Tibial nerve (tissue), 4 donors: ENCODE results near the gene NOS1AP. TPM values are rescaled to one million over a fixed set of nuclear protein-coding genes. Genes with fewer than 3 reads are reported as not detected.

Experiments
- DNase-seq, 2 donors: peaks; one replicate each; pipeline ENCODE4 v3.0.0-alpha.2; 2019; ENCODE audit warnings: low spot score in 2 of 2
- H3K27ac ChIP-seq, 4 donors: fragments of 200-600 bp; sonication (generic) in 3 of 4; one replicate each; pipeline ENCODE4 v1.5.1; 2017 to 2019; ENCODE audit warnings: mild to moderate bottlenecking in 1 of 4
- H3K27me3 ChIP-seq, 2 donors: fragments of 200-600 bp; sonication (generic) in 1 of 2; one replicate each; pipeline versions ENCODE4 v1.5.1 to v1.6.0; 2017 to 2019
- H3K36me3 ChIP-seq, 3 donors: fragments of 200-600 bp; sonication (generic); one replicate each; pipeline ENCODE4 v1.5.1; 2018 to 2019
- H3K4me1 ChIP-seq, 4 donors: fragments of 200-600 bp; sonication (generic) in 3 of 4; one replicate each; pipeline ENCODE4 v1.5.1; 2017 to 2019
- H3K4me3 ChIP-seq, 4 donors: fragments of 200-600 bp; sonication (generic) in 3 of 4; one replicate each; pipeline ENCODE4 v1.5.1; 2017 to 2019; ENCODE audit warnings: mild to moderate bottlenecking in 1 of 4, moderate library complexity in 1 of 4
- H3K9me3 ChIP-seq, 4 donors: fragments of 200-600 bp; sonication (generic) in 3 of 4; one replicate each; pipeline ENCODE4 v1.5.1; 2017 to 2019
- CTCF ChIP-seq, 5 experiments: fragments of 200-600 bp in 3 of 5; fragments of 450-650 bp in 2 of 5; sonication (generic) in 3 of 5; IDR thresholded peaks; one replicate each; pipeline ENCODE4 v1.5.1; 2016 to 2019; ENCODE audit warnings: antibody characterized with exemption in 5 of 5, mild to moderate bottlenecking in 3 of 5, moderate library complexity in 2 of 5
- EP300 ChIP-seq, 2 donors: sonication (generic); formaldehyde crosslinking; IDR thresholded peaks; one replicate each; pipeline ENCODE4 v1.6.1; 2017; ENCODE audit warnings: antibody characterized with exemption in 2 of 2, mild to moderate bottlenecking in 1 of 2
- POLR2A ChIP-seq, 2 donors: fragments of 450-650 bp; IDR thresholded peaks; one replicate each; pipeline ENCODE4 v1.6.1; 2017; ENCODE audit warnings: antibody characterized with exemption in 2 of 2, mild to moderate bottlenecking in 2 of 2, moderate library complexity in 2 of 2
- WGBS, 2 donors: methylation state at CpG; one replicate each; pipeline ENCODE4 v1.1.5; 2018; 5-methylcytosine and 5-hydroxymethylcytosine counted together
- total RNA-seq, 4 donors: library from RNA; depleted of rRNA; stranded (reverse); fragments of >200 nt; gene quantifications; one replicate each; pipeline ENCODE4 v1.1.0, GENCODE V29; 2016

The NOS1AP gene
- total RNA-seq, 4 donors from 2014 or later, result 2.7 to 11.2 (median 5.3) TPM

DNA sequence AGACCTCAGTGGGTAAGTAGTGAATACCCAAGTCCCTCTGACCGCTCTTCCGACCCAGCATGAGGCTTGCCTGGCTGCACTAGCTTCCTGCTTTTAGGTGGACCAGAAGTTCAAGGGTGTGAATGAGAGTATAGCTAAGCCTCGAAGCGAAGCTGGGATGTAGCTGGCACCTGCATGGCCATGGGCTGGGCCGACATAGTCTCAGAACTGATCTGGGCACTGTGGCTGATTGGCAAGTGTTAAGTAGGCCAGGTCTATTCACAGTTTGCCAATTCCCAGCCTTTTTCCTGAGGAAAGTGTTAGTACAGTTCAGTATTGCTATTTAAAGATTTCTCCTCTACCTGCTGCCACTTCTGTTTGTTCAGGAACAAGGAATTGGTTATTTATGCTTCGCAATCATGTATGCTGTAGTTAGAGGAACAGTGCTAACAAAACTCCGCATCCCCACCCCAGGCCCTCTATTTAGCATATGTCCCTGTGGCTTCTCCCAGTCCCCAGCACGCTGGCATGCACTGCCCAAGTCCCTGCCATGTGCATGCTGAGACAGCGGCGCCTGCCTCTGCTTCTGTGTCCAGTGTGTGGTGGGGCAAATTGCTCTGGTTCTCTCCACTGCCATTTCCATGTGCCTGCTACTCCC, 290.9 kb downstream of the NOS1AP start:
- 87 to 95% methylated on average over 10 of the region's 10 CpGs for WGBS, 2 donors
- H3K4me1 ChIP-seq, result no peaks in the 10 kb centered on the region
- peaks cover 0 to 15% (median 0%) of the 10 kb centered on the region in 3 donors for H3K36me3 ChIP-seq

DNA sequence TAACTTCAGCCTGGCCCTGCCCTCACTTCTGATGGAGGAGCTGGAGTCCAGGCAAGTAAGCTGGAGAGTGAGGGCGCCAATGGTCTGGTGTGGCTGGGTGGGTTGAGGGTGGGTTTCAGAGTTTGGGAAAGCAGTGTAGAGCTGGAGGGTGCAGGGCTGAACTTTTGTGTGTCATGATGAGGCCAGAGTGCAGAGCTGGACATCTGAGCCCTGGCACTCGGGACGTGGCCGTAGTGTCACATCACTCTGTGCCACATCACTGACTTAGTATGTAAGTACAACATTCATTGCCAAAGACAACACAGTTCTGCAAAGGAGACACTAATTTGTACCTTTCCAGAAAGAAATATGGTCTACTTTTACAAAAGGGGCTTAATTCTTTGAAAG, 291.4 kb downstream of the NOS1AP start:
- H3K36me3 ChIP-seq, result peaks cover 0 to 11% (median 0%) of the 10 kb centered on the region in 3 donors
- H3K27ac ChIP-seq, result no peak overlapping the region
- no peaks in the 10 kb centered on the region for H3K9me3 ChIP-seq
- H3K4me1 ChIP-seq, result no peaks in the 10 kb centered on the region
- no peak for TF ChIP-seq CTCF (IDR thresholded peaks at IDR 0.05)
- TF ChIP-seq POLR2A (IDR thresholded peaks at IDR 0.05), result no peak
- no peak overlapping the region for H3K4me3 ChIP-seq
- 91 to 93% methylated on average over 4 of the region's 4 CpGs for WGBS, 2 donors
- no peaks in the 10 kb centered on the region for H3K27me3 ChIP-seq
- no peak for DNase-seq

More for the DNA sequence above, 290.9 kb downstream of the NOS1AP start:
- Histone ChIP-seq H3K27ac (no peak overlapping the region), H3K9me3 (no peaks in the 10 kb centered on the region), H3K4me3 (no peak overlapping the region), H3K27me3 (no peaks in the 10 kb centered on the region)
- TF ChIP-seq EP300 (IDR thresholded peaks at IDR 0.05) (no peak), POLR2A (IDR thresholded peaks at IDR 0.05) (no peak), CTCF (IDR thresholded peaks at IDR 0.05) (no peak)
- no peak for DNase-seq

DNA sequence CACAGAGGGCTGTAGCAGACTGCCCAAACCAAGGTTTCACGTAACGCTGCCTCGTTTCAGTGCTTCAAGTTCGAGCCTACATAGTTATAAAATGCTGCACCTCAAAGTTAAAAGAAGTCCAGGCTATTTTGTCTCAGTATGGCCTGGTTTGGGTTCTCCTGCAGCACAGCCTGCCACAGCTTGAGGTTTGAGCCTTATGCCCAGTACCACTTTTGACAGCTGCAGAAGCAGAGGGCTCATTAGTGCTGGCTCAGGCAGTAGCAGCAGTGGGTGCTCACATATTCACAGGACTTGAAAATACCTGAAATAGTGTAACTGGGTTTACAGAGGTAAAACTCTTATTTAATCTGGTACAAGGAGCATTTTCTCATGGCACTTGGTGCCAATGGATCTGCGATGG, 291.9 kb downstream of the NOS1AP start:
- TF ChIP-seq POLR2A (IDR thresholded peaks at IDR 0.05), result no peak
- no peak for TF ChIP-seq CTCF (IDR thresholded peaks at IDR 0.05)
- no peak for TF ChIP-seq EP300 (IDR thresholded peaks at IDR 0.05)
- H3K27me3 ChIP-seq, result no peaks in the 10 kb centered on the region
- no peaks in the 10 kb centered on the region for H3K4me1 ChIP-seq
- no peak overlapping the region for H3K4me3 ChIP-seq
- peaks cover 0 to 9% (median 0%) of the 10 kb centered on the region in 3 donors for H3K36me3 ChIP-seq
- no peaks in the 10 kb centered on the region for H3K9me3 ChIP-seq
- 84% methylated on average over 5 of the region's 5 CpGs for WGBS, 2 donors
- H3K27ac ChIP-seq, result no peak overlapping the region
- DNase-seq, result no peak

GRCh38 chr1:162363823-162364222, 294.3 kb downstream of the NOS1AP start:
- Histone ChIP-seq H3K36me3 (peaks cover 0 to 14% (median 0%) of the 10 kb centered on the region in 3 donors), H3K4me3 (no peak overlapping the region), H3K9me3 (no peaks in the 10 kb centered on the region), H3K27me3 (no peaks in the 10 kb centered on the region), H3K4me1 (no peaks in the 10 kb centered on the region), H3K27ac (no peak overlapping the region)
- 71 to 74% methylated on average over 3 of the region's 3 CpGs for WGBS, 2 donors
- no peak for DNase-seq
- TF ChIP-seq EP300 (IDR thresholded peaks at IDR 0.05), result no peak
- no peak for TF ChIP-seq POLR2A (IDR thresholded peaks at IDR 0.05)
- TF ChIP-seq CTCF (IDR thresholded peaks at IDR 0.05), result no peak

GRCh38 chr1:162364498-162364897, 295.0 kb downstream of the NOS1AP start:
- H3K4me1 ChIP-seq, result no peaks in the 10 kb centered on the region
- DNase-seq, result no peak
- TF ChIP-seq CTCF (IDR thresholded peaks at IDR 0.05) (no peak), EP300 (IDR thresholded peaks at IDR 0.05) (no peak), POLR2A (IDR thresholded peaks at IDR 0.05) (no peak)
- no peak overlapping the region for H3K27ac ChIP-seq
- H3K4me3 ChIP-seq, result no peak overlapping the region
- WGBS, 2 donors, result 88 to 95% methylated on average over 1 of the region's 1 CpG
- peaks cover 0 to 14% (median 0%) of the 10 kb centered on the region in 3 donors for H3K36me3 ChIP-seq
- no peaks in the 10 kb centered on the region for H3K27me3 ChIP-seq
- no peaks in the 10 kb centered on the region for H3K9me3 ChIP-seq
